Activated CD4-positive, CD25-positive, alpha-beta regulatory T cell (primary cell): ENCODE results near the gene GNG13.
"Not testable (repeated sequence)": the region's sequence is repeated elsewhere in the genome, so short reads cannot be mapped to it uniquely, and the experiment has no call there.

Source experiments
- DNase-seq, 4 experiments: peaks; one replicate each; lab custom pipeline; 2025; lab: John Stamatoyannopoulos, UW

The GNG13 gene

DNA sequence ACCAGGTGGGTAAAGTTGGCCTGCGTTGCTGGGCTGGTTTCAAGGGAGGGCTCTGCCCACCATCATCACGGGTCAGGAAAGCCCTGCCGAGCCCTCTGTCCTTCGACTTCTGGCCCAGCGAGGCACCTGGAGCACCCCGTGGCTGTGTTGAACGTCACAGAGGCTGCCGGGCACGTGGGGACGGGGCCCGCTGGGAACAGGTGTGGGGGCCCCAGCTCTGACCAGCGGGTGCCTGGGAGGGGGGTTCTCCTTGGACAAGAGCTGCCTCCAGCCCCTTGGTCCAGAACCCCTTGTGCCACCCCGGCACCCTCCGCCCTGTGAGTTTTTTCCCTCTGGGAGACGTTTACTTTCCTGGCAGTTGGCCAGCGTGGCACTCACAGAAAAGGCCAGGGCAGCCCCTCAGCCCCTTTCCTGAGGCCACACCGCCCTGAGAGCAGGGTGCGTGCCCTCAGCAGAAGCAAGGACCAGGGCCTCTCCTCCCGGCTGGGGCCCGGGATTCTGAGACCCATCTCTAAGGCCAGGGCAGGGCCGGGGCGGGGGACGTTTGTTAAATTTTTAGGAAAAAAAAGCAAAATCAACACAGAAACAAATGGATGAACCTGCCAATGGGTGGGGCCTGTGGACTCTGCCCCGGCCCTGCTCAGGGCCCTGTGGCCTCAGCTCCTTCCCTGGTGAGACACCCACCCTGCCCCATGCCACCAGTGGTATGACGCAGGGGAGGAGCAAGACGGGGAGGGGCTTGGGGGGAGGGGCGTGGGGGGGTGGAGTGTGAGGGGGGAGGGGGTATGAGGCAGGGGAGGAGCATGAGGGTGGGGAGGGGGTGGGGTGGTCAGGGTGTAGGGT lies 31.3 kb upstream of the GNG13 start:
- no peak for DNase-seq

- no peak for DNase-seq
Observed at GRCh38 chr16:830871-831570, 30.5 kb upstream of the GNG13 start.

DNA sequence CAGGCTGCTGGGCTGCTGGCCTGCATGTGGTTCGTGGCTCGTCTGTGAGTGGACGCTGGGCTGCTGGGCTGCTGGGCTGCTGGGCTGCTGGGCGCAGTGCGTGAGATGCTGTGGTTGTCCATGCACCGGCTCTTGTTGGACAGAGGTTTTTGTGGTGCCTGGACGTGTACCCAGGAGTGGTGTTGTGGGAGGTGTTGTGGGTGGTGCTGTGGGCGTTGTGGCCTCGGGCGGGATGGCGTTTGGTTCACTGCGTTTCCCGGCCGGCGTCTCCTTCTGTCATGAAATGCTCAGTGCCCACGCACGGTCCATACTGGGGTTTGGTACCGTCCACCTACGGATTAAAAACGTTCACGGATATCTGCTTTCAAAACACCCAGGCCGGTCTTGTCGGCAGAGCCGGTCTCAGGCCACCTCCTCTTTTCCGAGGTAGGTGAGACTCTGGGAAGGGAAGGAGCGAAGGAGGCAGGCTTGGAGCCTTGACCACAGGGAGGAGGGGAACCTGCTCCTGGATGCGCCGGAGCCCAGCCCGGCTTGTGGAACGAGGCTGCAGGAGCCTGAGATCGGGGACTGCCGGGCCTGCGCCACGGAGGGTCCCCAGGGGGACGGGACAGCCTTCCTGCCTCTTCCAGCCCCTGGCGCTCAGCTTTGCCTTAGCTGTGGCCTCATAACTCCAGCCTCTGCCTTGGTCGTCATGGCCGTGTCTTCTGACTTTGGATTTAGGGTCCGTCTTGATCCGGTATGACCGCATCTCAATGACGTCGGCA lies 29.8 kb upstream of the GNG13 start:
- no peak for DNase-seq

GRCh38 chr16:828891-829290 lies 28.4 kb upstream of the GNG13 start:
- no peak for DNase-seq

GRCh38 chr16:827513-827912 lies 27.0 kb upstream of the GNG13 start:
- DNase-seq = no peak

DNA sequence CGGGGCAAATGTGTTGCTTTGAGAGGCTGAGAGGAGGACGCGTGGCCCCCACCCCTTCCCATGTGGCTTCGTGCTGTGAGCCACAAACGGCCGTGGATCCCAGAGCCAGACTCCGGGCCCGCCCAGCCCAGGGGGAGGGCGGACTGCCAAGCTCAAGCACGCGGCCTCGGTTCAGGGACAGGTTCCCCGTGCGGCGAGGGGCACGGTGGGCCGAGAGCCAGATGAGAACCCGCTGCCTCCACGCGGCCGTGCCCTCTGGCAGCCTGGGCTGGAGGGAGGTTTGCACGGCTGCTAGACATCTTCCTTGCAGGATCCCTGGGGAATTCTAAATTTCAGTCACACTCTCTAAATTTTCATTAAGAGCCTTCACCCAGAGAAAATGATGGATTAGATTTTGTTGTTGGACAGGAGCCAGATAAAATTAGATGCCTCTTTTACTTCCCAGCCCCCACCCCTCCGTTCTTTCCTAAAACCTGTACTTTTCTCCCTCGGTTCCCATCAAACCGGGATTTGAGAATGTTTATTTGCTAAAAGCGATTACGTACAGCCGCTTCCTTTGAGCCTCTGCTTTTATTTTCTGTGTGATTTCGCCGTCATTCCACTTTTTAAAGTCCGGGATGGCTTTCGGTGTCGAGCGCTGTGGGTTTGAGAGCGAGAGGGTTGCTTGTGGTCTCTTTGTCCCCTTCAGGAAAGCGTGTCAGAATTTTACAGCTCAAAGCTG lies 25.0 kb upstream of the GNG13 start:
- no peak for DNase-seq

DNA sequence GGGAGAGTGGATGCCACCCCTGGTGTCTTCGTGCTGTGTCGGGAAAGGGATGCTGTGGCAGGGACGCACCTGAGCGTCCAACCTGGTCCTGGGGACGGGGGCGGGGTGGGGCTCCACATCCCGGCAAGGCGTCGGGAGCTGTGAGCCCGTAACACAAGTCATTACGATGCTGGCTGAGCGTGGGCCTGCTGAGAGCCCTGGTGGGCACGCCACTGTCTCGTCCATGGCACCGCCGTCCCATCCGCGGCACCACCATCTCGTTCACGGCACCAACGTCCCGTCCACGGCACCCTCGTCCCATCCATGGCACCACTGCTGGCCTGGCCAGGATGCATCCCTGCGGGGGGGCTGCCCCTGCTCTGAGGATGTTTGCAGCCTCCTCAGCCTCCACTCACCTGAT lies 24.1 kb upstream of the GNG13 start:
- no peak for DNase-seq

DNA sequence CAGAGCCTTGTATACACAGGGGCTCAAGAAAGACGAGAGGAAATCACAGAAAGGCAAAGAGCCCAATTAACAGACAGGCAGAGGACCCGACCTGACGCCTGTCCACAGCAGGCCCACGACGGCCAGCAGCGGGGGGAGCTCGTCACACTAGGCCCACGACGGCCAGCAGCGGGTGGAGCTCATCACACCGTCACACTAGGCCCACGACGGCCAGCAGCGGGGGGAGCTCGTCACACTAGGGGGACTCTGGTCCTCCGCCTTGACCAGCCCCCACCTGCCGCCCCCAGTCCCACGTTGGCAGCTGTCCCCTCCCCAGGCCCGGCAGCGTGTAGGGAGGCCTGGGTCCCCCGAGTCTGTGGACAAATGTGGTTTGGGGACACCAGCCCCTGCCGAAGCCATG lies 23.7 kb upstream of the GNG13 start:
- DNase-seq = no peak

DNA sequence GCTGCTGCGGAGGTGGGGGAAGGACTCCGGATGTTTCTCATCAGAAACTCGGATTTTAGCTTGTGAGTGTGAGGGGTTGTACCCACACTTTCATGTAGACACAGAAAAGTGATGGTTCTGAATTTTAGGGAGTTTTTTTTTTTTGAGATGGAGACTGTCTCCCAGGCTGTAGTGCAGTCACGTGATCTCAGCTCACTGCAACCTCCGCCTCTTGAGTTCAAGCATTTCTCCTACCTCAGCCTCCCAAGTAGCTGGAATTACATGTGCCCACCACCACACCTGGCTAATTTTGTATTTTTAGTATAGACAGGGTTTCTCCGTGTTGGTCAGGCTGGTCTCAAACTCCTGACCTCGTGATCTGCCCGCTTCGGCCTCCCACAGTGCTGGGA lies 22.4 kb upstream of the GNG13 start:
- DNase-seq = no peak

- no peak for DNase-seq
Observed at GRCh38 chr16:822174-822908, 21.8 kb upstream of the GNG13 start.

GRCh38 chr16:821751-822150 lies 21.2 kb upstream of the GNG13 start:
- no peak for DNase-seq

GRCh38 chr16:820748-821147 lies 20.2 kb upstream of the GNG13 start:
- no peak for DNase-seq

DNA sequence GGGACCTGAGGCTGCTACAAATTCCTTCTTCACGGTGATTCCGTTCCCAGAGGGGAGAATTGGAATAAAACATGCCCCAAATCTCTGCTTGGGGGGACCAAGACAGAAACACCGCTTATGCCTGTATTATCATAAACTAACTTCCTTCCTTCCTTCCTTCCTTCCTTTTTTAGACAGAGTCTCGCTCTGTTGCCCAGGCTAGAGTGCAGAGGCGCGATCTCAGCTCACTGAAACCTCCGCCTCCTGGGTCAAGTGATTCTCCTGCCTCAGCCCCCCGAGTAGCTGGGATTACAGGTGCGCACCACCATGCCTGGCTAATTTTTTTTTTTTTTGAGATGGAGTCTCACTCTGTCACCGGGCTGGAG lies 19.5 kb upstream of the GNG13 start:
- not testable (repeated sequence) for DNase-seq

DNA sequence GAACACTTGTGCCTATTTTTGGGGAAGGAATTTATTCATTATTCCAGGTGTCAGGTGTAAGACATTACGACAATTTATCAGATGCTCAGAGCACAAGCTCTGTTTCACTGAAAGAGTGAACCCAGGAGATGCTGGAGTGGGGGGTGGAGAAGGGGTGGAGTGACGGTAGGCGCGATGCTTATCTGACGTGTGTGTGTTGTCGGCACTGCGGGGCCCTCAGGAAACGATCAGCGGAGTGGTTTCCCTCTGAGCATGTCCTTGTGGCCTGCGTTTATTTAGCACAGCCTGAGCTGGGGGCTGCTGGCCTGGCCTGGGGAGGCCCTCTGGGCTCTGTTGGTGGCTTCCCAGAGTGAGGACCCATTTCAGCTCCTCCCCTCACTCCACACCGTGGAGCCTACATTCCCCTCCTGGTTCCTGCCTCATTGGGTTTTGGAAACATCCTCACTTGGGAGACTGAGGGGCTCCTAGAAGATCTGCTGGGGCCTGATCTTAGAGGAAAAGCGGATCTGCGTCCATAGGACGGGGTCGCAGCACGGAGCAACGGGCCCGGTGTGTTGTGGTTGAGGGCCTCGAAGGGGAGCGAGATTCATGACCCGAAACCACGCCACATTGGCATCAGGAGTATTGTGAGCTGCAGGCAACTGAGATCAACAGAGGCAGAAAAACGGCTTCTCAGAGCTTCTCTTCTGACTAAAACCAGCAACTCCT lies 19.0 kb upstream of the GNG13 start:
- no peak for DNase-seq

DNA sequence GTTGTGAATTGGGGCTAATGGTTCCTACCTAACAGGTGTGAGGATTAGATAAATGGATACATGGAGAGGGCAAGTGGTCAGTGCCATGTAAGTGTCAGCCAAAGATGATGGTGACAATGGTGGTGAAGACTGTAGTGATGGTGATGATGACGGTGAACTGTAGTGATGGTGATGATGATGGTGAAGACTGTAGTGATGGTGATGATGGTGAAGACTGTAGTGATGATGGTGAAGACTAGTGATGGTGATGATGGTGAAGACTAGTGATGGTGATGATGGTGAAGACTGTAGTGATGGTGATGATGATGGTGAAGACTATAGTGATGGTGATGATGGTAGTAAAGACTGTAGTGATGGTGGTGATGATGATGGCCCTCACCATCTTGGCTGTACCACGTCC lies 18.1 kb upstream of the GNG13 start:
- DNase-seq = no peak

GRCh38 chr16:818132-818531 lies 17.6 kb upstream of the GNG13 start:
- no peak for DNase-seq

DNA sequence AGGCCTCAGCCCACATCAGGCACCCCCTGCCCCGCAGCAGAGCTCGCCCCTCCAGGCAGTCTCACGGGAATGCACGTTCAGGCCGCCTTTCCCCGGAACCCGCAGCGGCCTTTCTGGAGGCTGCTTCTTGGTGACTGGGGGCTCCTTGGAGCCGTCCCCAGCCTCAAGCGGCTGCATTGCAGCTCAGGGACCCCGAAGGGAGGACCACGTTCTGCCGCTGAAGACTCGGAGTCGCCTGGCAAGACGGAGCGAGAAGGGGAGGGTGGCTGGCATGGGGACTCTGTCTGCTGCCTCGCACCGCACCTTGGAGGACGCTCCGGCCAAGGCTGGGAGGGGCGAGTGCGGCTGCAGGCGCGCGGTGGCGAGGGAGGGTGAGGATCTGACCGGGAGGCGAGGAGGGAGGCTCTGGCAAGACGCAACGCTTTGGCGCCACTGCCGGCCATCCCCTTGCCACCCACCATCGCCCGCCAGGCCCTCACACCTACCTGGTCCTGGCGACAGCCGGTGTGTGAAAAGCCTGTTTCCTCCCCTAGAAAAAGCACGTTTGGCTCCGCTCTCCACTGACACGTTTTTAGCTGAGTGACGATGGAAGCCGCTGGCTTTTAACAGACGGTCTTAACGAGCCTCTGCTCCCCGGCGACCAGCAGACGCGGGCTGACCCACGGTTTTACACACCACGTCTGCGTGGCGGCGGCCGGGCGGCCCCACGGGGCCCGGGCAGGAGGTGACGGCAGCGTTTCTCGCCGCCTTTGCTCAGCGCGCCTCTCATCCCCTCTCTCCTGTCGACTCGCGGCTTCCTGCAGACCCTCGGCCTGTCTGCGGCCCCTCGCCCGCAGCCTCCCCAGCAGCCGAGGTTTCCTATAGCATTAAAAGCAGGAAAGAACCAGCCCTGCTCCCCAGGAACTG lies 16.7 kb upstream of the GNG13 start:
- DNase-seq = no peak

- no peak for DNase-seq
Observed at GRCh38 chr16:815861-816260, 15.3 kb upstream of the GNG13 start.

DNA sequence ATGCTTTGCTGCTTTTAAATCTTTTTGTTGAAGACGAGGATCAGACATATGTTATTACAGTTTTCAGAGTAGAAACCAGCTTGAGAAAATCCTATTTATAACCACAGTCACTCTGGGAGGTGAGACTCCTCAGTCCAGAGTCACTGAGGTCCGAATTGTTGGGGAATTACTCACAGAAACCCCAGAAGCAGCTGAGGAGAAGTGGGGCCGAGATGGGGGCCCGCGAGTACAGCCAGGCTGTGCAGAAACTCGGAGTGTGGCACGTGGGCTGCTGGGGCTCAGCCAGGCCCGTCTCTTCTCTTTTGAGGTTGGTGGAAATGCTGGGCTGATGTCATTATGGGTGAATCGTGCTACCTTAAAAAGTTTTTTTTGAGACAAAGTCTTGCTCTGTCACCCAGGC lies 14.4 kb upstream of the GNG13 start:
- no peak for DNase-seq

GRCh38 chr16:813916-814412 lies 13.4 kb upstream of the GNG13 start:
- no peak for DNase-seq
